Skeletal muscle tissue (tissue), 4 donors: Measurements from ENCODE around the gene PALD1. TPM values are rescaled to one million over a fixed set of nuclear protein-coding genes. Genes with fewer than 3 reads are reported as not detected.

Experiments used
- H3K27ac ChIP-seq: one replicate; pipeline ENCODE4 v1.7.0; 2013; ENCODE audit warnings: mild to moderate bottlenecking, low read depth, low read length, inconsistent platforms
- H3K27me3 ChIP-seq, 3 donors: one replicate each; pipeline ENCODE4 v1.7.0; 2013; ENCODE audit warnings: low read length in 3 of 3; ENCODE audit not compliant: control insufficient read depth in 3 of 3, insufficient read depth in 3 of 3
- H3K36me3 ChIP-seq, 3 donors: one replicate each; pipeline ENCODE4 v1.7.0; 2013; ENCODE audit warnings: low read length in 3 of 3; ENCODE audit not compliant: control insufficient read depth in 3 of 3, insufficient read depth in 3 of 3
- H3K4me1 ChIP-seq, 3 donors: one replicate each; pipeline ENCODE4 v1.7.0; 2013; ENCODE audit warnings: low read length in 3 of 3, mild to moderate bottlenecking in 3 of 3; ENCODE audit not compliant: control insufficient read depth in 3 of 3, insufficient read depth in 3 of 3
- H3K4me3 ChIP-seq, 3 donors: one replicate each; pipeline ENCODE4 v1.7.0; 2013; ENCODE audit warnings: low read length in 3 of 3
- H3K9ac ChIP-seq, 3 donors: one replicate each; pipeline ENCODE4 v1.7.0; 2013; ENCODE audit warnings: low read length in 3 of 3, mild to moderate bottlenecking in 3 of 3, moderate library complexity in 2 of 3, low read depth in 1 of 3
- H3K9me3 ChIP-seq, 3 donors: one replicate each; pipeline ENCODE4 v1.7.0; 2013; ENCODE audit warnings: low read length in 3 of 3; ENCODE audit not compliant: control insufficient read depth in 3 of 3
- total RNA-seq: library from RNA; depleted of rRNA; stranded (reverse); fragments of >200 nt; gene quantifications from one replicate; pipeline ENCODE4 v1.2.3, GENCODE V29; 2014
- donor health status: Osteomylitis.

PALD1 gene
- total RNA-seq, 1 donor from 2014 or later = 15.7 TPM

- peaks cover 13 to 25% (median 19%) of the 10 kb centered on the region in 3 donors for H3K4me1 ChIP-seq
- H3K9ac ChIP-seq = peak overlapping the region in 1 of 3 donors; percentile 50
- H3K27ac ChIP-seq = no peak overlapping the region
- H3K9me3 ChIP-seq = no peaks in the 10 kb centered on the region
- H3K4me3 ChIP-seq = peak overlapping the region in 1 of 3 donors; percentile 25
- H3K27me3 ChIP-seq = no peaks in the 10 kb centered on the region
- H3K36me3 ChIP-seq = no peaks in the 10 kb centered on the region
These were observed 80.6 kb downstream of the PALD1 start for GRCh38 chr10:70558871-70559810.

GRCh38 chr10:70559861-70560260 is 81.3 kb downstream of the PALD1 start:
- no peak overlapping the region for H3K27ac ChIP-seq
- H3K9me3 ChIP-seq = no peaks in the 10 kb centered on the region
- H3K4me1 ChIP-seq = peaks cover 13 to 25% (median 19%) of the 10 kb centered on the region in 3 donors
- H3K27me3 ChIP-seq = no peaks in the 10 kb centered on the region
- no peaks in the 10 kb centered on the region for H3K36me3 ChIP-seq
- H3K9ac ChIP-seq = no peak overlapping the region
- no peak overlapping the region for H3K4me3 ChIP-seq

GRCh38 chr10:70560511-70560941 is 82.0 kb downstream of the PALD1 start:
- H3K27me3 ChIP-seq = no peaks in the 10 kb centered on the region
- H3K36me3 ChIP-seq = no peaks in the 10 kb centered on the region
- no peak overlapping the region for H3K27ac ChIP-seq
- H3K9me3 ChIP-seq = no peaks in the 10 kb centered on the region
- H3K4me1 ChIP-seq = peaks cover 13 to 25% (median 19%) of the 10 kb centered on the region in 3 donors
- no peak overlapping the region for H3K9ac ChIP-seq
- H3K4me3 ChIP-seq = no peak overlapping the region

GRCh38 chr10:70561070-70561469 is 82.5 kb downstream of the PALD1 start:
- H3K4me3 ChIP-seq = no peak overlapping the region
- H3K27me3 ChIP-seq = no peaks in the 10 kb centered on the region
- no peaks in the 10 kb centered on the region for H3K9me3 ChIP-seq
- peaks cover 0 to under 1% (median 0%) of the 10 kb centered on the region in 3 donors for H3K36me3 ChIP-seq
- no peak overlapping the region for H3K27ac ChIP-seq
- H3K4me1 ChIP-seq = peaks cover 13 to 25% (median 19%) of the 10 kb centered on the region in 3 donors
- peak overlapping the region in 1 of 3 donors; percentile 33 for H3K9ac ChIP-seq

- Histone ChIP-seq H3K9ac (no peak overlapping the region), H3K27ac (no peak overlapping the region), H3K4me3 (no peak overlapping the region), H3K36me3 (peaks cover 0 to 3% (median 0%) of the 10 kb centered on the region in 3 donors), H3K4me1 (peaks cover 13 to 25% (median 19%) of the 10 kb centered on the region in 3 donors), H3K27me3 (no peaks in the 10 kb centered on the region), H3K9me3 (no peaks in the 10 kb centered on the region)
These were observed 83.0 kb downstream of the PALD1 start for GRCh38 chr10:70561558-70561957.

GRCh38 chr10:70562036-70562755 is 83.6 kb downstream of the PALD1 start:
- Histone ChIP-seq H3K36me3 (peaks cover 0 to 3% (median 0%) of the 10 kb centered on the region in 3 donors), H3K9ac (no peak overlapping the region), H3K9me3 (no peaks in the 10 kb centered on the region), H3K27me3 (no peaks in the 10 kb centered on the region), H3K27ac (no peak overlapping the region), H3K4me1 (peaks cover 13 to 25% (median 19%) of the 10 kb centered on the region in 3 donors), H3K4me3 (no peak overlapping the region)

- Histone ChIP-seq H3K9me3 (no peaks in the 10 kb centered on the region), H3K4me1 (peaks cover 13 to 25% (median 19%) of the 10 kb centered on the region in 3 donors), H3K27me3 (no peaks in the 10 kb centered on the region), H3K27ac (no peak overlapping the region), H3K9ac (no peak overlapping the region), H3K36me3 (peaks cover 0 to 3% (median 0%) of the 10 kb centered on the region in 3 donors), H3K4me3 (no peak overlapping the region)
These were observed 84.7 kb downstream of the PALD1 start for GRCh38 chr10:70563230-70563629.

GRCh38 chr10:70564113-70564725 is 85.7 kb downstream of the PALD1 start:
- Histone ChIP-seq H3K4me3 (no peak overlapping the region), H3K27ac (no peak overlapping the region), H3K36me3 (peaks cover 0 to 3% (median 1%) of the 10 kb centered on the region in 3 donors), H3K9me3 (no peaks in the 10 kb centered on the region), H3K27me3 (no peaks in the 10 kb centered on the region), H3K4me1 (peaks cover 7 to 20% (median 19%) of the 10 kb centered on the region in 3 donors), H3K9ac (no peak overlapping the region)

- no peak overlapping the region for H3K4me3 ChIP-seq
- H3K9ac ChIP-seq = no peak overlapping the region
- no peaks in the 10 kb centered on the region for H3K27me3 ChIP-seq
- peaks cover 0 to 3% (median 2%) of the 10 kb centered on the region in 3 donors for H3K36me3 ChIP-seq
- no peak overlapping the region for H3K27ac ChIP-seq
- peaks cover 6 to 14% (median 13%) of the 10 kb centered on the region in 3 donors for H3K4me1 ChIP-seq
- H3K9me3 ChIP-seq = no peaks in the 10 kb centered on the region
These were observed 86.4 kb downstream of the PALD1 start for GRCh38 chr10:70564901-70565351.
